HG03095 (cell line): Measurements from ENCODE around the gene CCDC136.
A peak's percentile ranks its signal among the peaks of the same experiment; 100 is the strongest.

Source experiments
- ATAC-seq: cut with Tn5 transposase; IDR thresholded peaks from one replicate; pipeline ENCODE4 v1.9.1; 2021; ENCODE audit warnings: moderate library complexity; ENCODE audit not compliant: unreplicated experiment

CCDC136 gene

GRCh38 chr7:128859232-128860157, 67.7 kb downstream of the CCDC136 start:
- ATAC-seq, result no peak

DNA sequence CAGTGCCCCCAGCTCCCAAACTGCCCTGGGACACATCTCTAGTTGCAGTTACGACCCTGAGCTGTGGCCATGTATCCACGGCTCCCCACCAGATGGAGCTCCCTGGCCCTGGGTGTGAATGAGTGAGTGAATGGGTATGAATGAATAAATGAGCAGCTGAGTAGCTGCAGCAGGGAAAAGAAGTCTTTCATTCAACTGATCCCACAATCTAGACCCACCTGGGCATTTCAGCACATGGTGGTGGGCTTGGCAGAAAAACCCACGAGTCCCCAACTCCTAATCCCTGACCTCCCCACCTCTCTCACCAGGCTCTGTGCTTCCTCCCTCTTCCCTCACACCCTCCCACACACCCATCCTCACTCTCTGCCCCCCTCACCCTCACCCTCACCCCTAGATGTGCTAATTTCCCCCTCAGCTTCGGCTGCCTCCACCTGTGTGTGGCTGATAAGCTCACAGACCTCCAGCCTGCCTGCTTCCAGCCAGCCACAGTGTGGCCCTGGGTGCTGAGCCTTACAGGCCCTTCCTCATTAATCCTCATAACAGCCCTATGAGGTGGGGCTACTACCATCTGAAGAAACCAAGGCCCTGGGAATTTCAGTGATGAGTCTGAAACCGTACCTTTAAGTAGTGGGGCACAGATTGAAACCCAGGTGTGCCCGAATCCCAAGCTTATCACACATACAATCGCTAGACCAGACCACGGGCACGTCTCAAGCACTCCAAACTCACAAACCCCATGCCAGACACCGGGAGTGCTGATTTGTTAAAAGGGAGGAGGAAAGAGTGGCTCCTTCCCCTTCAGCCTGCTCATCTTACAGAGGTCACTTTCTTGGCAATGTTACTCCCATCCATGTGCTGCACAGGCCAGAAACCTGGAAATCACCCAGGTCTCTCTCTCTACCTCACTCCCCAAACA, 68.6 kb downstream of the CCDC136 start:
- no peak for ATAC-seq

- ATAC-seq, result no peak
Observed at GRCh38 chr7:128861957-128862570, 70.3 kb downstream of the CCDC136 start.

- ATAC-seq, result peak; percentile 76
Observed at GRCh38 chr7:128862571-128863432, 71.0 kb downstream of the CCDC136 start, which contains the start of gene ATP6V1F. ATP6V1F (plus strand) TSS chr7:128862856; CDS start chr7:128862905, 49 bp downstream.

DNA sequence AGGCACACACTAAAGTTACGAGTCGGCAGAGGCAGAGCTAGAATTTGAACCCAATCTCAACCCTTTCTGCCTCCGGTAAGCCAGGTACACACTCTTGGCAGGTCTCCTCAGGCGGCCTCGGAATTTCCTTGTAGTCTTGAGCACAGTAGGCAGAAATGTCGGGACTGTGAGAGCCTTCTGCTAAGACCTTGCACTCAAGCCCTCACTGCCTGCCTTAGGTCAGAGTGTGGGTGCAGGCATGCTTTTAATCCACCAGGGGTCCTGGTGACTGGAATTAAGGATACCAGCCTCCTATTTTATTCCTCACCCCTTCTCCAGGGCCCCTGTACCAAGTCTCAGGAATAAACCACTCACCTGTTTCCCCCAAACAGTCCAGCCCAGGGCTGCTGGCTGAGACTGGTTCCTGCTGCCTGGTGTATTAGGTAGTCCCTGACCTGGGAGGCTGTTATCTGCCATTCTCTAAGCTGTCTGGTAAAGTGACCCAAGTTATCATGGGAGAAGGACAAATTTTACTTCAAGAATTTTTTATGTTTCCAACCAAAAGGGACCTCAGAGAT, 71.7 kb downstream of the CCDC136 start:
- peak; percentile 37 for ATAC-seq

DNA sequence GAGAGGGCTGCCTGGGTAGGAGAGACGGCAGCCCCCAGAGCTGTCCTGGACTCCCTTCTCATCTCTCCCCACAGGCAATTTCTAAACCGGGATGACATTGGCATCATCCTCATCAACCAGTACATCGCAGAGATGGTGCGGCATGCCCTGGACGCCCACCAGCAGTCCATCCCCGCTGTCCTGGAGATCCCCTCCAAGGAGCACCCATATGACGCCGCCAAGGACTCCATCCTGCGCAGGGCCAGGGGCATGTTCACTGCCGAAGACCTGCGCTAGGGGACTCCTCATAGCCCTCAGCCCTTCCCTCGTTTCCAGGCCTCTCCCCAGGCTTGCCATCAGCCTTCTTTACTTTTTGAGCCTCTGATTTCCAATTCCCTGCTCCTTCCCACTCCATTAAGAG, 73.5 kb downstream of the CCDC136 start:
- no peak for ATAC-seq

GRCh38 chr7:128865996-128866877, 74.5 kb downstream of the CCDC136 start:
- no peak for ATAC-seq

DNA sequence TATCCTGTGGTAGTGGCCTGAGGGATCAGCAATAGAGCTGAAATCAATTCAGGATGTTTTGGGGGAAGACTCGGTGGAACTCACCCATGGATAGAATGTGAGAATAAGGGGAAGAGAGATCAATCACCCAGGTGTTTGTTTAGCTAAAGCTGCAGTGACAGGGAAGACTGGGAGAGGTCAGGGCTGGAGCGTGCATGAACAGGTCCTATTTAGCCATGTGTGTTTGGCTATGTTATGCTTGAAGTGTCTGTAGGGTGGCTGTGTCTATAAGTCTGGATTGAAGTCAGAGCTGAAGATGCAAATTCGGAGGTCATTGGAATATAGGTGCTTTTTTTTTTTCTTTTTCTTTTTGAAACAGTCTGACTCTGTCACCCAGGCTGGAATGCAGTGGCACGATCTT, 75.5 kb downstream of the CCDC136 start:
- no peak for ATAC-seq

GRCh38 chr7:128867842-128868623, 76.3 kb downstream of the CCDC136 start:
- no peak for ATAC-seq

- ATAC-seq, result no peak
Observed at GRCh38 chr7:128868624-128869137, 76.9 kb downstream of the CCDC136 start.

DNA sequence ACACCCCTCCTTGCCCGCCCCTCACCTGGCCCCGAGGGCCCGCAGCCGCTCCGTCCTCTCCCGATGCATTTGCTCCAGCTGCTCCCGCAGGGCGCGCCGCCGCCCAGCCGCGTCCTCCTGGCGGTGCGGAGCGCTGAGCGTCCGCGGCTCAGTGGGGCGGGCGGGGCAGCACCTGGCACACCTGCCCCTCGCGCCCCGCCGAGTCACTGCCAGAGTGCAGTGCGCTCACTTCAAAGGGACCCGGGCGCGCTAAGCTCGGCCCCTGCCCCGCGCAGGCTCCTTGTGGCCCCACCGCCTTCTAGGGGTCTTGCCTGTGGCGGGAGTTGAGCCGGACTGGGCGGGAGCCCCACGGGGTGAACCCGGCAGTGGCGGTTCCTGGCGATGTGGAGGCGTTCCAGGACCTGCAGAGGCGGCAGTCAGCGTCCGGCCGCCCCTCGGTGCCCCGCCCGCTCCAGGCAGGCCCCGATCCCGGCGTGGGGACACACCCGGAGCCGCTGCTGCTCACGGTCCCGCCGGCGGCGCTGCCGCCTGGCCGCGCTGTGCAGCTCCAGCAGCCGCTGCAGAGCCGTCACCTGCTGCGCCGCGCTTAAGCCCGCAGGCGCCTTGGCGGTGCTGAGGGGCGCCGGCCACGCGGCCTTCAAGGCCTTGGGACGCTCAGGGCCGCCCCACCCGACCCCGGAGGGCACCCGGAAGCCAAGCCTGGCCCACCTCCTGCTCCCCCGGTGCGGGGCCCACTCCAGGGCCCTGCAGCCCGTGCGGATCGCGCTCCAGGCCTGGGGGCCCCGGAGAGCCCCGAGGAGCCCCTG, 77.6 kb downstream of the CCDC136 start:
- ATAC-seq, result peak; percentile 55

- ATAC-seq, result peak; percentile 18
Observed at GRCh38 chr7:128869944-128870285, 78.1 kb downstream of the CCDC136 start.

DNA sequence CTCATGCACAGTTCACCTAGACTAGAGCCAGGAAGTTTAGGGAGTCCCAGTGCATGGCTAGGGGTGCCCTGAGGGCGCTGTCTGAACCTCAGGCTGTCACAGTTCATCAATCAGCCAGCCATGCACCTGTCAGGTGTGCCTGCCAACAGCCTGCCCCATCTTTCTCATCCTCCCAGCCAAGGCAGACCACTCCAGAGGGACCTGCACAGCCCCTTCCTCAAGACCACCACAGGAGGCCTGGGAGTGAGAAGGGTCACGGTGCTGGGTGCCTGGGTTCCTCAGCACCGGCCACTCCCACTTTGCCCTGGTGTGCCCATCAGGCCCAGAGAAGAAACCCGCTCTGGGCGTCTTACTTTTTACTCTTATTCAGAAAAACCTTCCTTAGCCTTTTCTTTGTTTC, 79.3 kb downstream of the CCDC136 start:
- no peak for ATAC-seq
